A673 (cell line): ENCODE data around the gene MRM2. TPM values are rescaled to one million over a fixed set of nuclear protein-coding genes. Genes with fewer than 3 reads are reported as not detected.

Experiments
- BruUV-seq: library from RNA; stranded (reverse); fragments of 400-500 nt; replicated peaks from 2 replicates; lab custom pipeline; 2021; lab: Mats Ljungman, UMichigan
- CTCF ChIA-PET: fragments of 300-600 bp; sonication (Branson Sonifier 250); formaldehyde crosslinking; loops from one replicate; lab custom pipeline; 2022; ENCODE audit warnings: antibody characterized with exemption; lab: Charles Lee
- POLR2A ChIA-PET: fragments of 300-600 bp; sonication (Branson Sonifier 250); formaldehyde crosslinking; loops from one replicate; lab custom pipeline; 2022; ENCODE audit warnings: antibody characterized with exemption; ENCODE audit not compliant: low non-redundant PET; lab: Charles Lee
- DNase-seq: peaks from one replicate; pipeline ENCODE4 v3.0.0-alpha.2; 2015; ENCODE audit warnings: low spot score
- H3K27ac ChIP-seq: fragments of 200-600 bp; sonication (generic); 2 replicates; pipeline ENCODE4 v1.5.1; 2016; ENCODE audit warnings: mixed run types, low read depth, mild to moderate bottlenecking, mixed read lengths, antibody characterized with exemption, low read length; ENCODE audit not compliant: poor library complexity, severe bottlenecking
- H3K27me3 ChIP-seq: fragments of 200-600 bp; sonication (generic); replicated peaks from 2 replicates; pipeline ENCODE4 v1.6.1; 2017; ENCODE audit warnings: mixed run types, low read depth, mild to moderate bottlenecking, mixed read lengths, antibody characterized with exemption, low read length; ENCODE audit not compliant: insufficient read depth, poor library complexity
- H3K36me3 ChIP-seq: fragments of 200-600 bp; sonication (generic); 2 replicates; pipeline ENCODE4 v1.6.1; 2016; ENCODE audit warnings: mixed run types, mild to moderate bottlenecking, mixed read lengths, antibody characterized with exemption, low read length; ENCODE audit not compliant: insufficient read depth, poor library complexity, severe bottlenecking
- H3K4me1 ChIP-seq: fragments of 200-600 bp; sonication (generic); 2 replicates; pipeline ENCODE4 v1.6.1; 2017; ENCODE audit warnings: mixed run types, mild to moderate bottlenecking, mixed read lengths, antibody characterized with exemption, low read length; ENCODE audit not compliant: insufficient read depth, poor library complexity, severe bottlenecking
- H3K4me3 ChIP-seq: fragments of 200-600 bp; sonication (generic); 2 replicates; pipeline ENCODE4 v1.5.1; 2016; ENCODE audit warnings: low read depth, mixed run types, mild to moderate bottlenecking, mixed read lengths, low read length; ENCODE audit not compliant: poor library complexity, severe bottlenecking
- H3K9me3 ChIP-seq: fragments of 200-600 bp; sonication (generic); 2 replicates; pipeline ENCODE4 v1.6.1; 2016; ENCODE audit warnings: mixed run types, low read depth, mild to moderate bottlenecking, mixed read lengths, antibody characterized with exemption, low read length; ENCODE audit not compliant: poor library complexity, severe bottlenecking
- CTCF ChIP-seq: fragments of 300-800, 200-600 bp; sonication (generic); conservative IDR thresholded peaks from 2 replicates; pipeline ENCODE4 v1.5.1; 2017; ENCODE audit warnings: low read depth, mild to moderate bottlenecking, antibody characterized with exemption, low read length, moderate library complexity, mixed read lengths
- EZH2 ChIP-seq: fragments of 200-600 bp; sonication (generic); IDR thresholded peaks from 2 replicates; pipeline ENCODE4 v1.6.1; 2017; ENCODE audit warnings: borderline replicate concordance, low read depth, mild to moderate bottlenecking, mixed read lengths, antibody characterized with exemption, low read length; ENCODE audit not compliant: poor library complexity, severe bottlenecking
- intact Hi-C: fragments of 100-400 bp; cut with micrococcal nuclease; formaldehyde crosslinking; loops from one replicate; pipeline ENCODE4 v1.10.0; 2022; ENCODE audit not compliant: unreplicated experiment
- total RNA-seq: library from RNA; stranded (reverse); gene quantifications from 2 replicates; pipeline ENCODE4 v1.2.3, GENCODE V29; 2021

Gene MRM2
- total RNA-seq, 1 experiment from 2014 or later: 50.4 TPM

GRCh38 chr7:2276107-2276506 lies 34.1 kb upstream of the MRM2 start:
- intact Hi-C loops: no loop called here
- no TSS peak for BruUV-seq
- TF ChIP-seq EZH2: no peak
- TF ChIP-seq CTCF: no peak
- Histone ChIP-seq H3K4me3 (no peak overlapping the region), H3K27ac (no peak overlapping the region), H3K27me3 (no peaks in the 10 kb centered on the region), H3K9me3 (no peaks in the 10 kb centered on the region), H3K36me3 (no peaks in the 10 kb centered on the region), H3K4me1 (no peaks in the 10 kb centered on the region)
- ChIA-PET POLR2A (no interaction called here), CTCF (no interaction called here)
- no peak for DNase-seq

GRCh38 chr7:2275101-2275500 lies 33.1 kb upstream of the MRM2 start:
- Histone ChIP-seq H3K9me3 (no peaks in the 10 kb centered on the region), H3K27me3 (no peaks in the 10 kb centered on the region), H3K4me1 (no peaks in the 10 kb centered on the region), H3K36me3 (no peaks in the 10 kb centered on the region), H3K27ac (no peak overlapping the region), H3K4me3 (no peak overlapping the region)
- no peak for DNase-seq
- CTCF ChIA-PET: no interaction called here
- intact Hi-C loops: no loop called here
- TF ChIP-seq CTCF (no peak), EZH2 (no peak)
- POLR2A ChIA-PET: no interaction called here
- BruUV-seq: no TSS peak

GRCh38 chr7:2274666-2275065 lies 32.7 kb upstream of the MRM2 start:
- TF ChIP-seq CTCF (no peak), EZH2 (no peak)
- no peaks in the 10 kb centered on the region for H3K9me3 ChIP-seq
- intact Hi-C loops: no loop called here
- no peak overlapping the region for H3K27ac ChIP-seq
- ChIA-PET CTCF (no interaction called here), POLR2A (no interaction called here)
- H3K4me1 ChIP-seq: no peaks in the 10 kb centered on the region
- H3K27me3 ChIP-seq: no peaks in the 10 kb centered on the region
- no peaks in the 10 kb centered on the region for H3K36me3 ChIP-seq
- no TSS peak for BruUV-seq
- no peak overlapping the region for H3K4me3 ChIP-seq
- DNase-seq: no peak
